Bronchial epithelial cell (primary cell): Measurements from ENCODE around the gene CPAMD8. TPM values are rescaled to one million over a fixed set of nuclear protein-coding genes. Genes with fewer than 3 reads are reported as not detected.
A peak's percentile ranks its signal among the peaks of the same experiment; 100 is the strongest.

Experiments
- DNase-seq: peaks from one replicate; pipeline ENCODE4 v3.0.0-alpha.2; 2010; ENCODE audit warnings: low read depth
- FAIRE-seq: peaks from 2 replicates; lab custom pipeline; 2011; peaks lifted over from hg19 to GRCh38; lab: Jason Lieb, UNC
- H3K27me3 ChIP-seq: 2 replicates; pipeline ENCODE4 v1.5.1; 2011; ENCODE audit warnings: low read length; ENCODE audit not compliant: control insufficient read depth, insufficient read depth
- H3K36me3 ChIP-seq: 2 replicates; pipeline ENCODE4 v1.5.1; 2011; ENCODE audit warnings: low read length; ENCODE audit not compliant: control insufficient read depth, insufficient read depth
- H3K4me3 ChIP-seq: 2 replicates; pipeline ENCODE4 v1.5.1; 2011; ENCODE audit warnings: mild to moderate bottlenecking, low read depth, low read length, control low read depth
- total RNA-seq: library from RNA; depleted of rRNA; stranded (reverse); fragments of >200 nt; gene quantifications from 2 replicates; pipeline ENCODE4 v1.2.1, GENCODE V29; 2014
- TF ChIP-seq, protein P1 (sequence below): IDR thresholded peaks from 2 replicates; pipeline ENCODE4 v1.5.1; 2011; ENCODE audit warnings: mild to moderate bottlenecking, moderate library complexity, low read length, control low read depth, inconsistent platforms; ENCODE audit not compliant: insufficient read depth, severe bottlenecking

The CPAMD8 gene
- total RNA-seq, 1 donor from 2014 or later, result 0.53 TPM

DNA sequence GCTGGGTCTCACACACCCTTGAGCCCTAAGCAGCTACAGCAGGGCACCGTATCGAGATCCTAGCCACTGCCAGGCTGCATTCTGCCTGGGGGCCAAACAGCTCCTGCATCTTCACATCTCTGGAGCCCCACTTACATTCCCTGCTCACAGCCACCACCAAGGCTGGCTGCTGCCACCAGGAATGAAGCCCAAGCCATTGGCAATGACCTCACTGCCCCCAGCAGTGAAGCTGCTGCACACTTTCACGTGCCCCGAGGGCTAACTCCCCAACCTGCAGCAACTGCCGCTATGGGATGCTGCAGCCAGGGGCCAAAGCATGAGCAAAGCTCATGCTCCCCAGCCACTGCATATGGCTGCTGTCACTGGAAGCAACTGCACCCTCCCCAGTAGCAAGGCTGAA, 95.9 kb downstream of the CPAMD8 start:
- TF ChIP-seq, protein P1, sequence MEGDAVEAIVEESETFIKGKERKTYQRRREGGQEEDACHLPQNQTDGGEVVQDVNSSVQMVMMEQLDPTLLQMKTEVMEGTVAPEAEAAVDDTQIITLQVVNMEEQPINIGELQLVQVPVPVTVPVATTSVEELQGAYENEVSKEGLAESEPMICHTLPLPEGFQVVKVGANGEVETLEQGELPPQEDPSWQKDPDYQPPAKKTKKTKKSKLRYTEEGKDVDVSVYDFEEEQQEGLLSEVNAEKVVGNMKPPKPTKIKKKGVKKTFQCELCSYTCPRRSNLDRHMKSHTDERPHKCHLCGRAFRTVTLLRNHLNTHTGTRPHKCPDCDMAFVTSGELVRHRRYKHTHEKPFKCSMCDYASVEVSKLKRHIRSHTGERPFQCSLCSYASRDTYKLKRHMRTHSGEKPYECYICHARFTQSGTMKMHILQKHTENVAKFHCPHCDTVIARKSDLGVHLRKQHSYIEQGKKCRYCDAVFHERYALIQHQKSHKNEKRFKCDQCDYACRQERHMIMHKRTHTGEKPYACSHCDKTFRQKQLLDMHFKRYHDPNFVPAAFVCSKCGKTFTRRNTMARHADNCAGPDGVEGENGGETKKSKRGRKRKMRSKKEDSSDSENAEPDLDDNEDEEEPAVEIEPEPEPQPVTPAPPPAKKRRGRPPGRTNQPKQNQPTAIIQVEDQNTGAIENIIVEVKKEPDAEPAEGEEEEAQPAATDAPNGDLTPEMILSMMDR, result no peak

DNA sequence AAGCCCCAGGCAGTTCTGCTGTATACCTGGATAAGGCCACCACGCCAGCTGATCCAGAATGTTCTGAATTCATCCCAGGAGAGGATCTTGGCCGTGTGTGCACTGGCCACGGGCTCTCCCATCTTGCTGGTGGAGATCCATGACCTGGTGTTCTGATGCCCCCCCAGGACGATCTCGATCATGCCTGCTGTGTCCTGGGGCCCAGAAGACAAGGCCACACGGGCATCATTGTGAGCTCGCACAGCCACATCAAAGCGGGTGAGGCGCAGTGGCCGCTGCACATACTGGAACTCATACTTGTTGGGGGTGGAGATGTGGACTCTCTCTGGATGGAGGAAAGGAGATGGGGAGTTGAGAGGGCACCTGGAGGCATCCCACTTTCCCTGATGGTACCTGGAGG, 97.7 kb downstream of the CPAMD8 start:
- H3K4me3 ChIP-seq, result no peak overlapping the region
- no peak for DNase-seq
- FAIRE-seq, result peak; percentile 79
- H3K27me3 ChIP-seq, result no peaks in the 10 kb centered on the region
- H3K36me3 ChIP-seq, result no peaks in the 10 kb centered on the region
- TF ChIP-seq, protein P1, result no peak

More for the DNA sequence above, 95.9 kb downstream of the CPAMD8 start:
- no peak for FAIRE-seq
- no peak for DNase-seq
- no peak overlapping the region for H3K4me3 ChIP-seq
- no peaks in the 10 kb centered on the region for H3K27me3 ChIP-seq
- no peaks in the 10 kb centered on the region for H3K36me3 ChIP-seq

DNA sequence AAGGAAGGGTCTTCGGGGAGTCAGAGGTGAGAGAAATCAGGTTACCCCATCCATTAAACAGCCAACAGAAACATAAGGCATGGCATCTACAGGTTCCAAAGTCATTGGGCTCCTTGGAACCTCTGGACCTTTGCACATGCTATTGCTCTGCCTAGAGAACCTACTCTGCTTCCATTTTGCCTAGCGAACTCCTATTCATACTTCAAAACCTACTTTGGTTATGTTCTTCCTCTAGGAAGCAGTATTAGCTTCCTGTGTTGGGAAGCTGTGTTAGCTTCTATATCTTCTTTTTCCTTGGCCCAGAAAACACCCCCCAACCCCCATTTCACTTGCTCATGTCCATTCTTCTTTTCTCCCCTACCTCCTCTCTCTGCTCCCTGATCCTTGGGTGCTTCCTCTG, 98.3 kb downstream of the CPAMD8 start:
- TF ChIP-seq, protein P1, result no peak
- no peak overlapping the region for H3K4me3 ChIP-seq
- no peak for FAIRE-seq
- no peaks in the 10 kb centered on the region for H3K36me3 ChIP-seq
- H3K27me3 ChIP-seq, result no peaks in the 10 kb centered on the region
- DNase-seq, result no peak

DNA sequence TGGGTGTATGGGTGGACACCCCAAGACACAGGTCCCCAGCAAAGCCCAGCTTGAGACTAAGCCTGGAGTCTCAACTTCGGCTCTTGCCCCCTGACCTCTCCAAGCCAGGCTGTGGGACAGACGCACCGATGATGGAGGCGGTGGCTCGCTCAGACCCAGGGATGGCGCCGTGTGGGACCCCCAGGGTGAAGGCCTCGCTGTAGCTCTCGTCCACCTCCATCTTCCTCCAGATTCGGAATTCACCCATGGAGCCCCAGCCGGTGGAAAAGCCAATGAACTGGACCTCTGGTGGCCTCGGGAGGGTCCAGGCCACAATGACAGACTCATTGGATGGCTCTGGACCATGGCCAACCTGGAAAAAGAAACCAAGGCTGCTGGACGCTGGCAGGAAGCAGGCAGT, 98.7 kb downstream of the CPAMD8 start:
- FAIRE-seq (no peak), DNase-seq (no peak)
- Histone ChIP-seq H3K27me3 (no peaks in the 10 kb centered on the region), H3K36me3 (no peaks in the 10 kb centered on the region), H3K4me3 (no peak overlapping the region)
- TF ChIP-seq, protein P1, result no peak

DNA sequence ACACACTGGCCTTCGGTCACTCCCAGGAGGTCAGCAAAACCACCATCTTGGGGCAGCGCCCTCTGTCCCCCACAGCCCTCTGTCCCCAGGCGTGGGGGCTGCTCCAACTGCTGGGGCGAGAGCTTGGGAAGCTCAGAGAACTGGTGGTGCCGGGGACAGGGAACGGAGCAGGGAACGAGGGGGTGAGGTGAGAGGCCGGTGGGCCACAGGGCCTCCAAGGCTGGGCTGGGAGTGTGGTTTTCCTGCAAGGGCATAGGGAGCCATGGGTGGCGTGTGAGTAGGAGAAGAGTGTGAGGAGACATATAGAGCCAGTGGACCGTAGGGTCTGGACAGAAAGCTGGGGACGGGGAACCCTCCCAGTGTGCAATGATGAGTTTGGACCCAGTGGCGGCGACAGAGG, 103.7 kb downstream of the CPAMD8 start:
- TF ChIP-seq, protein P1, result no peak
- no peak for FAIRE-seq
- Histone ChIP-seq H3K27me3 (no peaks in the 10 kb centered on the region), H3K36me3 (no peaks in the 10 kb centered on the region), H3K4me3 (no peak overlapping the region)
- DNase-seq, result no peak

DNA sequence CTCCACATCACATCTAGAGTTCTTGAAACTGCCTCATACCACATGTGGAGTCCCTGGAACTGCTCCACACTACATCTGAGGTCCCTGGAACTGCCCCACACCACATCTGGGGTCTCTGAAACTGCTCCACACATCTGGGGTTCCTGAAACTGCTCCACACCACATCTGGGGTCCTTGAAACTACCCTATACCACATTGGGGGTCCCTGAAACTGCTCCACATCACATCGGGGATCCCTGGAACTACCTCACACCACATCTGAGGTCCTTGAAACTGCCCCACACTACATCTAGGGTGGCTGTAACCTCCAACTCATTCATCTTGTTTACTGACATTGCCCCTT, 104.0 kb downstream of the CPAMD8 start:
- no peak for DNase-seq
- Histone ChIP-seq H3K36me3 (no peaks in the 10 kb centered on the region), H3K4me3 (no peak overlapping the region), H3K27me3 (no peaks in the 10 kb centered on the region)
- TF ChIP-seq, protein P1, result no peak
- FAIRE-seq, result peak; percentile 88
